ENCODE measurements around the gene IL13RA1. TPM values are rescaled to one million over a fixed set of nuclear protein-coding genes. Genes with fewer than 3 reads are reported as not detected.

Gene IL13RA1
- total and polyA plus RNA-seq, 2 of the 13 experiments (the other 11 are each of a cell fraction or from before 2014, with no cell fraction given): 56.6 to 73.5 TPM

GRCh38 chrX:118726887-118727685, at the start of gene IL13RA1 (continued):
- TF ChIP-seq NCOR1 (IDR thresholded peaks at IDR 0.05; ENCODE audit: borderline replicate concordance, low read length) (peak; percentile 68; the same call in 1 of the 2 replicates), ZFP36L2 (CRISPR knock-in tag; IDR thresholded peaks at IDR 0.05) (no peak), MTERF4 (CRISPR knock-in tag; IDR thresholded peaks at IDR 0.05) (no peak), EEA1 (CRISPR knock-in tag; IDR thresholded peaks at IDR 0.05; ENCODE audit: borderline replicate concordance) (no peak), MEIS2 (CRISPR knock-in tag; IDR thresholded peaks at IDR 0.05) (0 out of 2 replicates have a peak, but pooled peaks have one; percentile 15), ZNF142 (CRISPR knock-in tag; IDR thresholded peaks at IDR 0.05) (no peak), HNF1B (CRISPR knock-in tag; IDR thresholded peaks at IDR 0.05) (peak; percentile 41; the same call in 1 of the 2 replicates), HNF4A (CRISPR knock-in tag; IDR thresholded peaks at IDR 0.05) (peak; percentile 91), TMF1 (CRISPR knock-in tag; IDR thresholded peaks at IDR 0.05; ENCODE audit: low read depth) (0 out of 2 replicates have a peak, but pooled peaks have one; percentile 49), CENPT (CRISPR knock-in tag; IDR thresholded peaks at IDR 0.05; ENCODE audit: low read depth) (no peak), ZNF282 (IDR thresholded peaks at IDR 0.05; ENCODE audit: partially characterized antibody) (no peak), ZNF256 (CRISPR knock-in tag; conservative IDR thresholded peaks at IDR 0.05) (no peak), ZNF776 (CRISPR knock-in tag; IDR thresholded peaks at IDR 0.05) (no peak), ZNF234 (CRISPR knock-in tag; conservative IDR thresholded peaks at IDR 0.05) (no peak), ZNF253 (CRISPR knock-in tag; IDR thresholded peaks at IDR 0.05; ENCODE audit: borderline replicate concordance) (no peak), SNAPC5 (CRISPR knock-in tag; IDR thresholded peaks at IDR 0.05; ENCODE audit: borderline replicate concordance) (no peak), TSC22D2 (CRISPR knock-in tag; IDR thresholded peaks at IDR 0.05; ENCODE audit: borderline replicate concordance) (no peak), KDM2A (CRISPR knock-in tag; IDR thresholded peaks at IDR 0.05; ENCODE audit: borderline replicate concordance, low read depth) (peak; percentile 26; the same call in 1 of the 2 replicates), ZNF260 (CRISPR knock-in tag; IDR thresholded peaks at IDR 0.05; ENCODE audit: borderline replicate concordance, low read depth) (no peak), NR2F6 (IDR thresholded peaks at IDR 0.05) (peak; percentile 90), NR2F6 (CRISPR knock-in tag; IDR thresholded peaks at IDR 0.05) (peak; percentile 87), ZIK1 (CRISPR knock-in tag; IDR thresholded peaks at IDR 0.05; ENCODE audit: borderline replicate concordance, low read depth) (0 out of 2 replicates have a peak, but pooled peaks have one; percentile 9)
